ENCODE measurements around the gene FBXO47.
"Not testable (repeated sequence)": the region's sequence is repeated elsewhere in the genome, so short reads cannot be mapped to it uniquely, and the experiment has no call there.

The FBXO47 gene

DNA sequence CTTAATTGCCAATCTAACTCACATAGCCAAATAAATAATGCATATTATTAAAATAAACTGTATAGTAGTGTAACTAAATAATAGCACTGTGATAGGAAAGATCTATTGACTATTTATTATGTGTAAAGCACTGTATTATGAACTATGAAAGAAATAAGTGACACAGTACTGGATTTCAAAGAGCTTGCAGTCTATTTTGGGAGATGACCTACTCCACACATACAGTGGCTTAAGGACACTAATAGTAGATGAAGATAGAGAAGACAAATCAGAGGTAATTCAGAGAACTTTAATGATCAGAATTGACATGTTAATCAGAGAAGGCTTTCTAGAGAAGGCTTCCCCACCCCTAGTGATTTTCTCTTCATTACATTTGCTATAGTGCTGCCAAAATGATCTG is 27.2 kb downstream of the FBXO47 start:
- DNase-seq (ENCODE audit: low read depth), result no peak
- TF ChIP-seq, protein P1, sequence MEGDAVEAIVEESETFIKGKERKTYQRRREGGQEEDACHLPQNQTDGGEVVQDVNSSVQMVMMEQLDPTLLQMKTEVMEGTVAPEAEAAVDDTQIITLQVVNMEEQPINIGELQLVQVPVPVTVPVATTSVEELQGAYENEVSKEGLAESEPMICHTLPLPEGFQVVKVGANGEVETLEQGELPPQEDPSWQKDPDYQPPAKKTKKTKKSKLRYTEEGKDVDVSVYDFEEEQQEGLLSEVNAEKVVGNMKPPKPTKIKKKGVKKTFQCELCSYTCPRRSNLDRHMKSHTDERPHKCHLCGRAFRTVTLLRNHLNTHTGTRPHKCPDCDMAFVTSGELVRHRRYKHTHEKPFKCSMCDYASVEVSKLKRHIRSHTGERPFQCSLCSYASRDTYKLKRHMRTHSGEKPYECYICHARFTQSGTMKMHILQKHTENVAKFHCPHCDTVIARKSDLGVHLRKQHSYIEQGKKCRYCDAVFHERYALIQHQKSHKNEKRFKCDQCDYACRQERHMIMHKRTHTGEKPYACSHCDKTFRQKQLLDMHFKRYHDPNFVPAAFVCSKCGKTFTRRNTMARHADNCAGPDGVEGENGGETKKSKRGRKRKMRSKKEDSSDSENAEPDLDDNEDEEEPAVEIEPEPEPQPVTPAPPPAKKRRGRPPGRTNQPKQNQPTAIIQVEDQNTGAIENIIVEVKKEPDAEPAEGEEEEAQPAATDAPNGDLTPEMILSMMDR (conservative IDR thresholded peaks at IDR 0.05; ENCODE audit: low read depth, low read length), result no peak
- H3K4me3 ChIP-seq (ENCODE audit: low read length), result no peak overlapping the region

DNA sequence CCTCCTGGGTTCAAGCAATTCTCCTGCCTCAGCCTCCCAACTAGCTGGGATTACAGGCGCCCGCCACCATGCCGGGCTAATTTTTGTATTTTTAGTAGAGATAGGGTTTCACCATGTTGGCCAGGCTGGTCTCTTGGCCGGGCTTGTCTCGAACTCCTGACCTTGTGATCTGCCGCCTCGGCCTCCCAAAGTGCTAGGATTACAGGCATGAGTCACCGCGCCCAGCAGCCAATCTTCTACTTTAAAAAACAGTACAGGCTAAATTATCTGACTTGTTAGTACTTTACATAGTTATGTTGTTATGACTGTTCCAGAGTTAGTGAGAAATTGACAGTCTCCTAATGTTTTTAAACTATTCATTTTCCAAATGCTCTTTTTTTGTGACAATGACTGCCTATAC is 33.2 kb downstream of the FBXO47 start:
- H3K4me3 ChIP-seq (ENCODE audit: low read length); DNase-seq (ENCODE audit: low read depth): not testable (repeated sequence)

DNA sequence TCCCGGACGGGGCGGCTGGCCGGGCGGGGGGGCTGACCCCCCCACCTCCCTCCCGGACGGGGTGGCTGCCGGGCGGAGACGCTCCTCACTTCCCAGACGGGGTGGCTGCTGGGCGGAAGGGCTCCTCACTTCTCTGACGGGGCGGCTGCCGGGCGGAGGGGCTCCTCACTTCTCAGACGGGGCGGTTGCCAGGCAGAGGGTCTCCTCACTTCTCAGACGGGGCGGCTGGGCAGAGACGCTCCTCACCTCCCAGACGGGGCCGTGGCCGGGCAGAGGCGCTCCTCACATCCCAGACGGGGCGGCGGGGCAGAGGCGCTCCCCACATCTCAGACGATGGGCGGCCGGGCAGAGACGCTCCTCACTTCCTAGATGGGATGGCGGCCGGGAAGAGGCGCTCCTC is 36.4 kb downstream of the FBXO47 start:
- DNase-seq (ENCODE audit: low read depth); H3K4me3 ChIP-seq (ENCODE audit: low read length): not testable (repeated sequence)

DNA sequence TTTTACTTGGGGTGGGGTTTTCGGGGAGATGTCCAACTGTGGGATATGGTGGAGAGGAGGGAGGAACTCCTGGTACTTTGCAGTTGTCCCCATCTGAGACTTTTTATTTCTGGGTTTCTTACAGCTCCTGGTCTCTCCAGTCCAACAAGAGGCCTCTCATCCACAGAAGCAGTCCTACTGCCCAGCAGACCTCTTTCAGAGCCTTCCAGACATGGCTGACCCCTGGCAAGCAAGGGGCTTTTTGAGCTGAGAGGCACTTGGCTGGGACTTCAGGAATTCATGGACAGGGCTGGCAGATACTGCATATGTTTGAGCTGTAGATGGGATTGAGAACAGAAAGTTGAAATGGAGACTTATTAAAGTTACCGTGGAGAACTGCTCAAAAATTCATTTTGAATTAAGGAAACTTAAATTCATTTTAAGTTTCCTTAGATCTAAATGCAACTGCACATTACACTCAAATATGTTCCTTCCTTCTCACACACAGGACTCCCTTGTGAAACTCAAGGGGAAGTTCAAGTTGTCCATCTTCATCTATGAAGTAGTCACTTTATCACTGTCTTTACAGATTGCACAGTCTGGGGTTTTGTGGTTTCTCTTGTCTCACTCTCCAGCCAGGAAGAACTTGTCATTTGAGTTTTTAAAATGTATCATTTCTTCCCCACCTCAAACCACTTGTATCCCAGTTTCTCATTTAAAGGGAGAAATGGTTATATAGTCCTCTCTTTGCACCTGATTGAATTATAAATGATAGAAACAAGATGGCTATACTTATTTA is 40.7 kb downstream of the FBXO47 start:
- no peak for DNase-seq (ENCODE audit: low read depth)
- no peak overlapping the region for H3K4me3 ChIP-seq (ENCODE audit: low read length)
- TF ChIP-seq, protein P1 (conservative IDR thresholded peaks at IDR 0.05; ENCODE audit: low read depth, low read length), result no peak

DNA sequence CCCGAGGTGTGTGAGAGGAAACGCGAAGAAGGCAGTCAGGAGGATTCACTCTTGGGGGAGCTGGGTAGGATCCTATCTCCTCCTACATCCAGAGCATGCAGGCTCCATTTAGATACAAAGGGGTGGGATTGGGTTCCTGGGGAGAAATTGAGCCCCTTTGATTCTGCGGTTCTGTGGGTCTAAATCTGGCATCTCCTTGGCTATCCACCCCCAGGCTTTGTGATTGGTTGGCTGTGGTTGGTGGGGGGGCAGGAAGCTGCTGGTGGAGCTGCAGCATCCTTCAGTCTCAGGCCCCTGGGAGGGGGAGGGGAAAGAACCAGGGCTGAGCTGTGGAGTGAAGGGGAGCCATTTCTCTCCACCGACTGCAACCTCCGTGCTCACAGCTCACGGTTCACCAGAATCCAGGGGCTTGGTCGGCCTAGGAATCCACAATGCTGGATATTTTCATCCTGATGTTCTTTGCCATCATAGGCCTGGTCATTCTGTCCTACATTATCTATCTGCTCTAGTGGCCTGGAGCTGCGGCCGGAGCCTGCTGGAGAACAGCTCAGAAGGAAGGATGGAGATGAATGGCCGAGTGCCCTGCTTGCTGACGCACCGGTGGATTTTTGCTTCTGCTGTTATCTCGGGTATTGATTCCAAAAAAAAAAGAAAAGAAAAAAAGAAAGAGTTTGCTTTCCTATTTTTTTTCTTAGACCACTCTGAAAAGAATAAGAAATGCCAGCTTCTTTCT is 41.8 kb downstream of the FBXO47 start, which contains the start of gene LASP1NB:
Gene LASP1NB, plus strand, starts transcription at position 352 of the 733 bp plus-strand sequence.
- H3K4me3 ChIP-seq (ENCODE audit: low read length), result no peak within 1 kb of the TSS
- DNase-seq (ENCODE audit: low read depth), result no peak
- TF ChIP-seq, protein P1 (conservative IDR thresholded peaks at IDR 0.05; ENCODE audit: low read depth, low read length), result no peak

DNA sequence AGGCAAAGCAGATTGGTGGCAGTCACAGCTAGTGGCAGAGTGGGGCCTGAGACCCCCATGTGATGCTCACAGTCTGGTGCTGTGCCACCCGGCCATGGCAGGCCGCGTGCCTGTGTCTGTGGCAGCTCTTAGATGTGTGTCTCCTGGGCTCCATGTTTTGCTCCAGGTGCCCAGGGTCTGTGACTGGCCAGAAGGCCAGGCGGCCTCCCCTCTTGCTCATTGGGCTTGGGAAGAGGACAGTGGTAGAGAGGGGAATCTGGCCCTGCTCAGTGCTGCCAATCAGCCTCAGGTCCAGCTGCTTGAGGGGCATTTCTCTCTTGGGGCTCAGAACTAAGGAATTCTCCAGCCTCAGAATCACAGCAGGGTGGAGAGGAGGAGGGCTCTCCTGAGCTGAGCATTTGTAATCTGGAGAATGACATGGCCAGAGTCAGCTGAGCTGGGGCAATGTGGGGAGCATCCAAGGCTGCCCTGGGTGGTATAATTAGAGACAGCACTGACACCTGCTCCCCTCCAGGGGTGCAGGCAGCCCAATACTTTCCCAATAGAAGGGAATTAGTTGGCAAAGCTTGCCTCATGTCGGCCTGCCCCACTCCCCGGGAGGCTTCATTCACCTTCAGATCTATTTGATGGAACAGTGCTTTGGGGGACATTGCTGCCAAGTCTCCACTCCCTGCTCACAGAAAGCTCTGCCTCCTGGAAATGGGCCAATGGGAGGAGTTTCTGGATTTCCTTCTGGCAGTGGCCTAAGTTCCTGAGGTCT is 44.5 kb downstream of the FBXO47 start:
- H3K4me3 ChIP-seq (ENCODE audit: low read length), result no peak overlapping the region
- TF ChIP-seq, protein P1 (conservative IDR thresholded peaks at IDR 0.05; ENCODE audit: low read depth, low read length), result no peak
- peak; percentile 46 for DNase-seq (ENCODE audit: low read depth)

DNA sequence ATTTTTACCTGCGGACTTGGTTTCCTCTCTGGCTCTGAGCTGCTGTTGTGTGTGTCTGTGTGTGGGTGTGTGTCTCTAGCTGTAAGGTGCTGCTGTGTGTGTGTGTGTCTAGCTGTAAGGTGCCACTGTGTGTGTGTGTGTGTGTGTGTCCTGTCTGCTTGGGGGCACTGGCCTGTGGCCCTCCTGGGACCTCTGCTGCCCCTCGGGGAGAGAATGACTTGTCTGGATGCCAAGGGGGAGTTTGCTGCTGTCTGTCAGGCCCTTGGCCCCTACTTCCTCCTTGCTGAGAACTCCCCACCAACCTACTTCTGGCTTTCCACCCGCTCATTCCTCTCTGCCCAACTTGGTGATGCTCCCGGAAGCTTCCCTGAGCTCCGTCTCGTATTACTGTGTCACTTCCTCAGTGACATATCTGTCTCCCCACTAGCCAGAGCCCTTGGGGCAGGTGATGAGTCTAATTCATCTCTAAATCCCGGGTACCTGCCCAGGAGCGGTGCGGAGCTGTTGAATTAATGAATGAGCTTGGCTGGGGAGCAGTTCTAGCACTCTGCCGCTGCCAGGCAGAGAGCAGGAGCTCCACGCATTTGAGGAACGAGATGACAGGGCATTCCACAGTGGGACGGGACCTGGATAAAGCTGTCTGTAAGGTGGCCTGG is 45.3 kb downstream of the FBXO47 start:
- H3K4me3 ChIP-seq (ENCODE audit: low read length), result no peak overlapping the region
- DNase-seq (ENCODE audit: low read depth), result no peak
- TF ChIP-seq, protein P1 (conservative IDR thresholded peaks at IDR 0.05; ENCODE audit: low read depth, low read length), result no peak
